ENCODE data around the gene KCNMB1. TPM values are rescaled to one million over a fixed set of nuclear protein-coding genes. Genes with fewer than 3 reads are reported as not detected.

Gene KCNMB1
- total and polyA plus RNA-seq, 8 donors = 0.78 to 5.0 (median 1.3) TPM

DNA sequence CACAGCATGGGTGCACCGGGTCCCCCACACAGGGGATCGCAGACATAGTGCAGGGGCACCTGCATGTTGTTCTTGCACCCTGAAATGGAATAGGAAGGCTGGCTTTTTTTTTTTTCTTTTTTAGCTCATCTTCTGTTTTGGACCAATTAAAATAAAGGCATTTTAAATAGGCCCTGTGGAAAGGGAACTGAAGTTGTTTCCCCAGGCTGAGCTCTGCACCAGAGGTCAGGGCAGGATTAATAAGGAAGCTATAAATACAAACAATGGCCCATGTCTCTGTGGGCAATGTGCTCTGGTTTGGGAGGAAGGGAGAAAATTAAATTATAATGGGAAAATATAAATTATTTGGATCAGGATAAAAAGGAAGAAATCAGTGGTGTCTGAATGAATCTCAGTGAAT, 21.2 kb upstream of the KCNMB1 start:
- no peaks in the 10 kb centered on the region for H3K36me3 ChIP-seq
- H3K4me1 ChIP-seq = peaks cover 0 to 10% of the 10 kb centered on the region in 2 donors
- H3K4me3 ChIP-seq = no peak overlapping the region
- H3K27ac ChIP-seq = no peak overlapping the region
- DNase-seq = no peak
- H3K9me3 ChIP-seq = no peaks in the 10 kb centered on the region
- TF ChIP-seq, protein P1, sequence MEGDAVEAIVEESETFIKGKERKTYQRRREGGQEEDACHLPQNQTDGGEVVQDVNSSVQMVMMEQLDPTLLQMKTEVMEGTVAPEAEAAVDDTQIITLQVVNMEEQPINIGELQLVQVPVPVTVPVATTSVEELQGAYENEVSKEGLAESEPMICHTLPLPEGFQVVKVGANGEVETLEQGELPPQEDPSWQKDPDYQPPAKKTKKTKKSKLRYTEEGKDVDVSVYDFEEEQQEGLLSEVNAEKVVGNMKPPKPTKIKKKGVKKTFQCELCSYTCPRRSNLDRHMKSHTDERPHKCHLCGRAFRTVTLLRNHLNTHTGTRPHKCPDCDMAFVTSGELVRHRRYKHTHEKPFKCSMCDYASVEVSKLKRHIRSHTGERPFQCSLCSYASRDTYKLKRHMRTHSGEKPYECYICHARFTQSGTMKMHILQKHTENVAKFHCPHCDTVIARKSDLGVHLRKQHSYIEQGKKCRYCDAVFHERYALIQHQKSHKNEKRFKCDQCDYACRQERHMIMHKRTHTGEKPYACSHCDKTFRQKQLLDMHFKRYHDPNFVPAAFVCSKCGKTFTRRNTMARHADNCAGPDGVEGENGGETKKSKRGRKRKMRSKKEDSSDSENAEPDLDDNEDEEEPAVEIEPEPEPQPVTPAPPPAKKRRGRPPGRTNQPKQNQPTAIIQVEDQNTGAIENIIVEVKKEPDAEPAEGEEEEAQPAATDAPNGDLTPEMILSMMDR (IDR thresholded peaks at IDR 0.05) = no peak
- intact Hi-C loops (cut with DNase I) = no loop called here
- H3K27me3 ChIP-seq = no peaks in the 10 kb centered on the region
- no peak for ATAC-seq

DNA sequence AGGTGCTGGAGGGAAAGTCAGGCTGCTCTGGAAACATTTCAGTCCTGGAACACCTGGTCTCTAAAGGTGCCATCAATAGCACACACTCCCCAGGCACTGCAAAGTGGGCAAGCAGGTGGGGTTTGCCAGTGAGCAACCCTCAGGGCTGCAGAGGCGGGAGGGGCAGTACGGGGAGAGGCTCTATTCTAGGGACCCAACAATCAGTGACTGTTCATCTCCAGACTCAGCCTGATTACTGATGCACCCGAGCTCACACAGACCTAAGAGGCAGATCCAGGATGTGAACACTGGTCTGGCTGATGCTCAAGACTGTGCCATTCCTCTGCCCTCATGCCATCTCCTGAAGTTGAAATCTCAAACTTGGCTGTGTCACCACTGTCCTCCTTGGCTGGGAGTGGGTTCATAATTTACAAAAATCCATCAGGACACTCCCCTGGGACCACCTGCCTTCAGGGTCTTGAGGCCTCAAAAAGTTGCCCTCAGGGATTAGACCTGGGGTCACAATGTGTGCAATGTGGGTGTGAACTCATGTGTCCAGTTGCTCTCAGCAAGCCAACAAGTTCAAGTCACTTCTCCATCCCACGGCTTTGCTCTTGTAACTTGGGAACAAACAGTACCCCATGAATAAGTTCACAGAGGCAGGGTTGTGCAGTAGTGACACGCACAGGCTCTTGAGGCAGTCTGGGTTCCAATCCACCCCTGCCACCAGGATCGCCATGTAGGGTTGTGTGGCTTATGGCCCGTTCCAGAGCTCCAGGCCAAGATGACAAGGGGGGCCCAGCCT, 19.9 kb upstream of the KCNMB1 start:
- DNase-seq (no peak), ATAC-seq (no peak)
- H3K4me3 ChIP-seq = no peak overlapping the region
- no peaks in the 10 kb centered on the region for H3K9me3 ChIP-seq
- H3K27me3 ChIP-seq = no peaks in the 10 kb centered on the region
- intact Hi-C loops (cut with DNase I) = no loop called here
- H3K4me1 ChIP-seq = peaks cover 0 to 11% of the 10 kb centered on the region in 2 donors
- no peak overlapping the region for H3K27ac ChIP-seq
- TF ChIP-seq, protein P1 (IDR thresholded peaks at IDR 0.05) = no peak
- no peaks in the 10 kb centered on the region for H3K36me3 ChIP-seq

DNA sequence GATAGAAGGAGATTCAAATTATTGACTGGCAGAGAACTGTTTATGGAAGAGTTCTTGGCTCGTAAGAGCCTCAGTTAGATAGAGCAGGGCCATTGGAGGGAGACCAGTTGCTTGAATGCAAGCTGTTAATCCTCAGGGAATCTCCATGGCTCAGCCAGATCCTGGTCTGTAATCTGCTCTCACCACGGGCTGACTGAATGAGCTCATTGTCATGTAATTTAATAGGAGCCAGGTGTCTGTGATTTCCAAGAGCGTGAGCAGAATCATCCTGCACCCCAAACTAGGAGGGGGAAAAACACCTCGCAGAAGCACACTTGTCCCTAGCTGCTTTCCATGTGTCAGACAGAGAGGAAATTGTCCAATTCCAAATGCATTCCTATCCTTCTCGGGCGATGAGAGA, 19.1 kb upstream of the KCNMB1 start:
- Histone ChIP-seq H3K9me3 (no peaks in the 10 kb centered on the region), H3K36me3 (no peaks in the 10 kb centered on the region), H3K27ac (no peak overlapping the region), H3K4me3 (no peak overlapping the region), H3K27me3 (no peaks in the 10 kb centered on the region), H3K4me1 (peaks cover 0 to 11% of the 10 kb centered on the region in 2 donors)
- no peak for ATAC-seq
- DNase-seq = no peak
- intact Hi-C loops (cut with DNase I) = no loop called here
- TF ChIP-seq, protein P1 (IDR thresholded peaks at IDR 0.05) = no peak

DNA sequence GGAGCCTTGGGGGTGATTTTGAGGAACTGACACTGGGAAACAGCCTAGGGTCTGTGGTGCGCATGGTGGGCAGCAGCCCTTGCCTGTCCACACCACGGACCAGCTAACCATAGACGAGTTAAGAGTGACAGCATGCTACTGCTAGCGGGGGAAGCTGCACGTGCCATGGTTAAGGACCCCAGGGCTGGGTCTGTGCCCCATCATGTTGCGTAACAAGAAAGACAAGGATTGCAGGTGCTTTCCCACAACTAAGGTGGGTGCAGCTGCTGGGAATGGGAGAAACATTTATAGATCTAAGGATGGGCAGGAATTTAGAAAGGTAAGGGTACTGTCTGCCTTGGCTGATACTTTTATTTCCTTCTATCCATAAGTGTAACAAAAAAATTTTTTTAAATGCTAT, 17.9 kb upstream of the KCNMB1 start:
- Histone ChIP-seq H3K27me3 (no peaks in the 10 kb centered on the region), H3K4me1 (peaks cover 0 to 11% of the 10 kb centered on the region in 2 donors), H3K27ac (no peak overlapping the region), H3K4me3 (no peak overlapping the region), H3K36me3 (no peaks in the 10 kb centered on the region), H3K9me3 (no peaks in the 10 kb centered on the region)
- ATAC-seq = no peak
- no peak for DNase-seq
- intact Hi-C loops (cut with DNase I) = no loop called here
- TF ChIP-seq, protein P1 (IDR thresholded peaks at IDR 0.05) = no peak

DNA sequence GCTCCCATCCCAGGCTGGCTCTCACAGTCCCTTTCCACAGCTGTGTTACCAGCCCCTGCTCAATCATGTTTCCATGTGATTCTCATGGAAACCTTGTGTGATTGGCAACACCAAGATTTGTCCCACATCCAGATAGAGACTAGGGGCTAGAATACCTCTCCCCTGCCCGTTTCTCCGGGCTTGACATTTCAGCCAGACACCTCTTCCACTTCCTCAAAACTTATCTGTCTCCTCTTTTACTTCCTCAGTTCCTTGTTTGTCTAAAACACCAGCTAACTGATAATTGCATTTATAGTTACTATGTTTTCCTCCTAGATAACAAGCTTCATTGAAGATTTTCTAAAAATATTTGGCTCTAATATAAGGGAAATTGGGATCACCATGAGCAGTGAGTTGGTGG, 16.6 kb upstream of the KCNMB1 start:
- DNase-seq (no peak), ATAC-seq (no peak)
- Histone ChIP-seq H3K4me1 (peaks cover 0 to 11% of the 10 kb centered on the region in 2 donors), H3K27ac (no peak overlapping the region), H3K36me3 (no peaks in the 10 kb centered on the region), H3K4me3 (no peak overlapping the region), H3K27me3 (no peaks in the 10 kb centered on the region), H3K9me3 (no peaks in the 10 kb centered on the region)
- TF ChIP-seq, protein P1 (IDR thresholded peaks at IDR 0.05) = no peak
- intact Hi-C loops (cut with DNase I) = no loop called here

Measured in left lung (tissue), 10 donors.